Type B pancreatic cell (in vitro differentiated cells): Measurements from ENCODE around the gene MKLN1. TPM values are rescaled to one million over a fixed set of nuclear protein-coding genes. Genes with fewer than 3 reads are reported as not detected.

ENCODE experiments used
- DNase-seq: peaks from one replicate; pipeline ENCODE4 v3.0.0; 2021; ENCODE audit warnings: mixed read lengths; ENCODE audit not compliant: unreplicated experiment; ENCODE audit errors: extremely low spot score
- H3K27ac Mint-ChIP-seq: 2 replicates; pipeline ENCODE4 v1.8.0; 2021; ENCODE audit warnings: mild to moderate bottlenecking, mixed read lengths
- H3K27me3 Mint-ChIP-seq: 2 replicates; pipeline ENCODE4 v1.8.0; 2021; ENCODE audit warnings: mixed read lengths
- H3K36me3 Mint-ChIP-seq: 2 replicates; pipeline ENCODE4 v1.8.0; 2021; ENCODE audit warnings: mixed read lengths
- H3K4me1 Mint-ChIP-seq: one replicate; pipeline ENCODE4 v1.8.0; 2021; ENCODE audit warnings: mixed read lengths; ENCODE audit not compliant: unreplicated experiment
- H3K4me3 Mint-ChIP-seq: 2 replicates; pipeline ENCODE4 v1.8.0; 2021; ENCODE audit warnings: mild to moderate bottlenecking, mixed read lengths
- H3K9me3 Mint-ChIP-seq: 2 replicates; pipeline ENCODE4 v1.8.0; 2021; ENCODE audit warnings: mixed read lengths
- total RNA-seq: library from RNA; stranded (reverse); gene quantifications from 2 replicates; pipeline ENCODE4 v1.2.1, GENCODE V29; 2021; ENCODE audit warnings: low replicate concordance
- TF ChIP-seq, protein P1 (sequence below): fragments of 200-600 bp; sonication (generic); conservative IDR thresholded peaks from 2 replicates; pipeline ENCODE4 v1.5.0; 2021; ENCODE audit warnings: antibody characterized with exemption, mild to moderate bottlenecking

MKLN1 gene
- total RNA-seq, 1 donor from 2014 or later: 47.7 TPM

DNA sequence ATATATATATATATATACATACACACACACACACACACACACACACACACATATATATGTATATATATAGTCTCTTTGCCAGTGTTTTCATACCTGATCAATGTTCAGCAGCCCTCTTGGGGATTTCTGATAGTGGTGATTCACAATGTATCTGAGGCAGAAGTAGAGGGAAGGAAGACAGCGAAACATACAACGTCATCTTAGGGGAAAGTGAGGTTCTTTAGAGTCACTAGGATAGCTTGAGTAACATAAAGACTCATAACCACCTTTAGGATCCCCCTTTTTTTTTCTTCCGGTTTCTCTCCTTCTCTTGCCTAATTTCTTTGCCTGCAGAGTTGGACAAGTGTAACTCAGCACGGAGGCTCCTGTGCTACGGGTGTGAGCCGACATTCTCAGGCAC is 172.1 kb downstream of the MKLN1 start:
- no peaks in the 10 kb centered on the region for H3K27me3 Mint-ChIP-seq
- no peak for DNase-seq
- H3K27ac Mint-ChIP-seq: no peak overlapping the region
- H3K4me1 Mint-ChIP-seq: peaks cover 23% of the 10 kb centered on the region
- no peak overlapping the region for H3K4me3 Mint-ChIP-seq
- H3K9me3 Mint-ChIP-seq: no peaks in the 10 kb centered on the region
- H3K36me3 Mint-ChIP-seq: peaks cover 13% of the 10 kb centered on the region
- TF ChIP-seq, protein P1, sequence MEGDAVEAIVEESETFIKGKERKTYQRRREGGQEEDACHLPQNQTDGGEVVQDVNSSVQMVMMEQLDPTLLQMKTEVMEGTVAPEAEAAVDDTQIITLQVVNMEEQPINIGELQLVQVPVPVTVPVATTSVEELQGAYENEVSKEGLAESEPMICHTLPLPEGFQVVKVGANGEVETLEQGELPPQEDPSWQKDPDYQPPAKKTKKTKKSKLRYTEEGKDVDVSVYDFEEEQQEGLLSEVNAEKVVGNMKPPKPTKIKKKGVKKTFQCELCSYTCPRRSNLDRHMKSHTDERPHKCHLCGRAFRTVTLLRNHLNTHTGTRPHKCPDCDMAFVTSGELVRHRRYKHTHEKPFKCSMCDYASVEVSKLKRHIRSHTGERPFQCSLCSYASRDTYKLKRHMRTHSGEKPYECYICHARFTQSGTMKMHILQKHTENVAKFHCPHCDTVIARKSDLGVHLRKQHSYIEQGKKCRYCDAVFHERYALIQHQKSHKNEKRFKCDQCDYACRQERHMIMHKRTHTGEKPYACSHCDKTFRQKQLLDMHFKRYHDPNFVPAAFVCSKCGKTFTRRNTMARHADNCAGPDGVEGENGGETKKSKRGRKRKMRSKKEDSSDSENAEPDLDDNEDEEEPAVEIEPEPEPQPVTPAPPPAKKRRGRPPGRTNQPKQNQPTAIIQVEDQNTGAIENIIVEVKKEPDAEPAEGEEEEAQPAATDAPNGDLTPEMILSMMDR: no peak

DNA sequence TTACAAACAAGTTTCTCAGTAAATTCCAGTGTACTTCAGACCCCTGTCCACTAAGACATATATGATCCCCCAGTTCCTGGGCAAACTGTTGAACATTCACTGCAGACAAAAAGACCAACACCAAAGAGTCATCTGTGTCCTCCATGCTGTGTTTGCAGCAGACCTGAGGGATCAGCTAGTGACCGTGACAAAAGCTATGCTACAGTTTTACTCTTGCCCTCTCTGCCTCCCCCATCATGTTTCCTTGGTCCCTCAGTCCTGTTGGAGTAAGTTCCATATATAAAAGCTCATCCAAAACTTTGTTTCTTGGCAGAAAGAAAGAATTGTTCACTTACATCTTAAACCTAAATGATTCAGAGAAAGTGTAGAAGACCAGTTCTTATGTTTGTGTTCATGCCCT is 172.7 kb downstream of the MKLN1 start:
- no peaks in the 10 kb centered on the region for H3K9me3 Mint-ChIP-seq
- no peak overlapping the region for H3K4me3 Mint-ChIP-seq
- no peak for DNase-seq
- no peaks in the 10 kb centered on the region for H3K27me3 Mint-ChIP-seq
- TF ChIP-seq, protein P1: no peak
- H3K36me3 Mint-ChIP-seq: peaks cover 13% of the 10 kb centered on the region
- peaks cover 25% of the 10 kb centered on the region for H3K4me1 Mint-ChIP-seq
- H3K27ac Mint-ChIP-seq: peak overlapping the region; percentile 18

DNA sequence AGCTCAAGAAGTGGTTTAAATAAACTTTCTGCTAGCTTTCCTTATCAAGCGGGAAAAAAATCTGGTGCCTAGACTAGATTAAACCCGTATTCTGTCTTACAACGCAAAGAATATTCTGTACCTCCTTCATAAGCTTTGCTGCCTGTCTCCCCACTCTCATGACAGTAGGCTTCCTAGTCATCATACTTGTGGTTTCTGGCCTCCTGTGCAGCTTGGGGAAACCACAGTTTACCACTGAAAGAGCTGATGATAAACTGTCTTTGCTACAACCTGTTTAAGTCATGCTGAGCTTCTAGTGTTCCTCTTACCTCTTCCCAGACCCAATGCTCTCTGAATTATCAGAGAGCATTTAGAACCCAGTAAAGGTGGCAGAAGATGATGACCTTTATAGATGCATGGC is 173.7 kb downstream of the MKLN1 start:
- H3K4me3 Mint-ChIP-seq: no peak overlapping the region

DNA sequence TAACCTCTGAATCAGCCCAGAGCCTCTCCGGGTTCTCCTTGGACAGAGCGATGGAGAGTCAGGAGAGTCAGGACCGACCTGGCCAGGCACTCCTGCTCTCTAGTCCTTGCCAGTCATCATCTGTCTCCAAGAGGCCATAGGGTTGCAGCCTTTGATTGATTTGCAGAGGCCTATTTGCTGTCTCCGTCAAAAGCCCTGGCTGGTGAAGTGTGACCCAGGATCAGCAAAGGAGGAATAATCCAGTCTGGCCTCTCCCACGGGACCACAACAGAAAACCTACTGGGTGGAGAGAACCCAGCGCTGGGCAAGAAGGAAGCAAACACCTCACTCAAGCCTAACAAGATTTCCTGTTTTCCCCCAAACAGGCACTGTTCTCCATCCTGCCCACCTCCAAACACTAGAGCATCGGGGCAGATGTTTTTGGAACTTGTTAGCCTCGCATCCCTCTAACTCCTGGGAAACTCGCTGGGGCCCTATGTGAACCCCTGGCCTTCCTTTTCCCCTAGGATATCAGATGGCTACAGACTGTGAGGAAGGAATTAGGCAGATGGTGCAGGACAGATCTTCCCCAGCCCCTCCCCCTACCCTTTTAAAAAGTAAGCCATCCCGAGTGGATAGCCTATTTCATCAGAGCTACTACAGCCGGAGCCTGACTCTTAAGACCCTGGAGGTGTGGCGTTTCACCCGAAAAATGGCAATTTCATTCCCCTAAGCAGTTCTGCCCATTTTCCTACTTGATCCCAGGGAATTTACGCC is 174.4 kb downstream of the MKLN1 start:
- no peak for DNase-seq
- TF ChIP-seq, protein P1: no peak
- Mint-ChIP-seq H3K27ac (no peak overlapping the region), H3K27me3 (no peaks in the 10 kb centered on the region), H3K36me3 (peaks cover 3% of the 10 kb centered on the region), H3K4me3 (no peak overlapping the region), H3K4me1 (peaks cover 25% of the 10 kb centered on the region), H3K9me3 (no peaks in the 10 kb centered on the region)

More for the DNA sequence above, 173.7 kb downstream of the MKLN1 start:
- no peak overlapping the region for H3K27ac Mint-ChIP-seq
- H3K9me3 Mint-ChIP-seq: no peaks in the 10 kb centered on the region
- no peaks in the 10 kb centered on the region for H3K27me3 Mint-ChIP-seq
- H3K36me3 Mint-ChIP-seq: peaks cover 10% of the 10 kb centered on the region
- TF ChIP-seq, protein P1: no peak
- no peak for DNase-seq
- H3K4me1 Mint-ChIP-seq: peaks cover 25% of the 10 kb centered on the region

DNA sequence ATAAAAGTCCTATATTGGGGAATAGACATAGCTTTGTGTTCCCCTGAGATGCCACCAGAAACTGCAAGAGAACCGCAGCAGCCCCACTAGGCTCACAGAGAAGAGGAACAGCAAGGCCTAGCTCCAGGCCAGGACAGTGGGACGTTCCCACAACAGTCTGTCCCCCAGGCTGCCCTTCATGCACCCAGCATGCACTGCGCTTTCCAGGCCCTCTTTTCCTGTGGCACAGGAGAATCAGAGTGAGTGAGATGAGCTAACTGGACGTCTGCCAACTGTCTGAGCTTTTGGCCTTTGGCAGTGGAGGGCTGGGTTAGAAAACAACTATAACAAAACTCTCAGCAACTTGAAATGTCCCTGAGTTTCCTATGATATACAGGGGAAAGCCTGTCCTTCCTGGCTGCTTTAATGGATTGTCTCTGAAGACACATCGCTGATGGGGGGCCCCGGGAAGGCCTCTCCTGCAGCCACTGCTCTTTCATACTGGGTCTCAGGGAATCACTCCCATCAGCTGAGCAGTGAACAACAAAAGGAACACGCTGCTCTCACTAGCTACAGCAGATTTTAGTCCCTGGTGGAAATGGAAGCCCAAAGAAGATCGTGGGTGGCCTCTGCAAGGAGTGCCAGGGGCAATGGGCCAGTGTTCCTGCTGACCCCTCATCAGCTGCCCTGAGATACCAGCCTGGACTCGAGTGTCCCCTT is 175.3 kb downstream of the MKLN1 start:
- Mint-ChIP-seq H3K27me3 (no peaks in the 10 kb centered on the region), H3K4me3 (no peak overlapping the region), H3K27ac (no peak overlapping the region), H3K9me3 (no peaks in the 10 kb centered on the region), H3K36me3 (no peaks in the 10 kb centered on the region), H3K4me1 (peaks cover 27% of the 10 kb centered on the region)
- no peak for DNase-seq
- TF ChIP-seq, protein P1: no peak
